HepG2 (cell line): Measurements from ENCODE around the gene CLEC20A. TPM values are rescaled to one million over a fixed set of nuclear protein-coding genes. Genes with fewer than 3 reads are reported as not detected.
A peak's percentile ranks its signal among the peaks of the same experiment; 100 is the strongest.

Experiments used
- ATAC-seq: fragments of 200-7000 bp; cut with Tn5 transposase; 3 replicates; pipeline ENCODE4 v1.9.1; 2020; ENCODE audit warnings: mild to moderate bottlenecking, moderate library complexity
- BruUV-seq: library from RNA; stranded (reverse); fragments of 400-500 nt; replicated peaks from 2 replicates; lab custom pipeline; 2021; lab: Mats Ljungman, UMichigan
- CTCF ChIA-PET: fragments of 300-600 bp; formaldehyde crosslinking; extraction: SDS; loops from one replicate; lab custom pipeline; 2021; ENCODE audit warnings: low total read pairs, inconsistent platforms, low intra/inter-chr PET ratio; lab: Yijun Ruan, JAX
- POLR2A ChIA-PET: fragments of 350-600 bp; sonication (Branson Sonifier 250); formaldehyde crosslinking; loops from one replicate; lab custom pipeline; 2020; ENCODE audit warnings: antibody characterized with exemption, inconsistent platforms; lab: Yijun Ruan, JAX
- DNase-seq: peaks from one replicate; pipeline ENCODE4 v3.0.0-alpha.2; 2015; ENCODE audit warnings: low spot score
- FAIRE-seq: peaks from 3 replicates; lab custom pipeline; 2011; peaks lifted over from hg19 to GRCh38; lab: Jason Lieb, UNC
- H2AFZ ChIP-seq: one replicate; pipeline ENCODE4 v1.6.1; 2011; ENCODE audit warnings: low read length, inconsistent platforms
- H3K27ac ChIP-seq: fragments of 300-600 bp; 3 replicates; pipeline ENCODE4 v1.8.0; 2011; ENCODE audit warnings: mixed run types, mild to moderate bottlenecking, mixed read lengths, low read length, inconsistent platforms; ENCODE audit not compliant: insufficient read depth; ENCODE audit errors: extremely low read length
- H3K27me3 ChIP-seq, 2 experiments: fragments of 200-600 bp in 1 of 2; 2 replicates in 1 of 2; 3 replicates in 1 of 2; pipeline versions ENCODE4 v1.6.0 to v1.8.0; 2011; ENCODE audit warnings: low read length in 2 of 2, mild to moderate bottlenecking in 2 of 2, moderate library complexity in 2 of 2, inconsistent platforms in 1 of 2; ENCODE audit not compliant: insufficient read depth in 2 of 2, control insufficient read depth in 1 of 2
- H3K36me3 ChIP-seq, 2 experiments: fragments of 200-600 bp in 1 of 2; replicated peaks in 1 of 2; 2 replicates in 1 of 2; 3 replicates in 1 of 2; pipeline versions ENCODE4 v1.5.1 to v1.8.0; 2011; ENCODE audit warnings: low read length in 2 of 2, inconsistent platforms in 1 of 2; ENCODE audit not compliant: insufficient read depth in 2 of 2, control insufficient read depth in 1 of 2
- H3K4me1 ChIP-seq: 2 replicates; pipeline ENCODE4 v1.5.1; 2012; ENCODE audit warnings: low read length, inconsistent platforms; ENCODE audit not compliant: insufficient read depth
- H3K4me2 ChIP-seq: 2 replicates; pipeline ENCODE4 v1.6.0; 2011; ENCODE audit warnings: low read depth, low read length, inconsistent platforms
- H3K4me3 ChIP-seq, 3 experiments: fragments of 200-600 bp in 1 of 3; sonication (generic), shearing (Covaris generic) in 1 of 3; replicated peaks in 1 of 3; 2 replicates each; pipeline ENCODE4 v1.5.1; 2011 to 2016; ENCODE audit warnings: low read length in 3 of 3, inconsistent platforms in 2 of 3, low read depth in 2 of 3, mild to moderate bottlenecking in 2 of 3, control low read depth in 1 of 3, mixed read lengths in 1 of 3; ENCODE audit not compliant: insufficient read depth in 1 of 3
- H3K79me2 ChIP-seq: one replicate; pipeline ENCODE4 v1.6.1; 2011; ENCODE audit warnings: low read length, inconsistent platforms; ENCODE audit not compliant: insufficient read depth
- H3K9ac ChIP-seq: 2 replicates; pipeline ENCODE4 v1.6.0; 2011; ENCODE audit warnings: mild to moderate bottlenecking, low read depth, low read length, inconsistent platforms; ENCODE audit not compliant: insufficient read depth
- H3K9me3 ChIP-seq: 2 replicates; pipeline ENCODE4 v1.5.1; 2012; ENCODE audit warnings: mild to moderate bottlenecking, low read length
- H4K20me1 ChIP-seq: 2 replicates; pipeline ENCODE4 v1.6.0; 2011; ENCODE audit warnings: inconsistent platforms, mild to moderate bottlenecking, low read length, moderate library complexity; ENCODE audit not compliant: insufficient read depth
- PHB2 ChIP-seq: fragments of 450-650 bp; IDR thresholded peaks from 2 replicates; pipeline ENCODE4 v1.6.1; 2018; ENCODE audit not compliant: partially characterized antibody
- ZNF263 ChIP-seq: sonication (generic); formaldehyde crosslinking; IDR thresholded peaks from 2 replicates; pipeline ENCODE4 v1.4.0; 2020; ENCODE audit warnings: missing genetic modification reagents
- WGBS: methylation state at CpG from one replicate; pipeline ENCODE4 v1.1.6; 2017; ENCODE audit warnings: low lambda C conversion rate; 5-methylcytosine and 5-hydroxymethylcytosine counted together
- in situ Hi-C: cut with HindIII; loops from 2 replicates; pipeline ENCODE4 v1.10.0; 2017; ENCODE audit warnings: low pct_unique_long_range_greater_than_20kb; ENCODE audit not compliant: extremely low pct_ligation_motif_present
- intact Hi-C: fragments of 100-400 bp; cut with micrococcal nuclease; formaldehyde crosslinking; loops from one replicate; pipeline ENCODE4 v1.10.0; 2022; ENCODE audit not compliant: unreplicated experiment
- polyA plus RNA-seq, 8 experiments: library from polyadenylated mRNA; depleted of rRNA in 3 of 8; stranded (reverse) in 7 of 8; unstranded in 1 of 8; fragments of >200 nt; fragmentation: Illumina TruSeq in 4 of 8; extraction: Trizol in 4 of 8; gene quantifications; 2 replicates each; pipeline versions ENCODE4 v1.2.1 to v1.2.3, GENCODE V29; 2011 to 2016; ENCODE audit warnings: low read depth in 4 of 8, missing spikeins in 1 of 8, mixed read lengths in 1 of 8; ENCODE audit not compliant: insufficient read depth in 1 of 8
- total RNA-seq, 5 experiments: library from RNA; depleted of rRNA; stranded (reverse); fragments of >200 nt; fragmentation: Illumina TruSeq; extraction: Trizol; gene quantifications; 2 replicates each; pipeline ENCODE4 v1.2.3, GENCODE V29; 2016; ENCODE audit warnings: low read depth in 1 of 5
- TF ChIP-seq, protein P1 (sequence below): sonication (generic); formaldehyde crosslinking; IDR thresholded peaks from 2 replicates; pipeline ENCODE4 v1.5.0; 2020; ENCODE audit warnings: mild to moderate bottlenecking, missing genetic modification reagents
- TF ChIP-seq, protein P2 (sequence below): sonication (generic); formaldehyde crosslinking; IDR thresholded peaks from 2 replicates; pipeline ENCODE4 v1.5.0; 2020; ENCODE audit warnings: missing genetic modification reagents

The CLEC20A gene
- total and polyA plus RNA-seq, 2 of the 13 experiments (the other 11 are each of a cell fraction or from before 2014, with no cell fraction given): not detected

DNA sequence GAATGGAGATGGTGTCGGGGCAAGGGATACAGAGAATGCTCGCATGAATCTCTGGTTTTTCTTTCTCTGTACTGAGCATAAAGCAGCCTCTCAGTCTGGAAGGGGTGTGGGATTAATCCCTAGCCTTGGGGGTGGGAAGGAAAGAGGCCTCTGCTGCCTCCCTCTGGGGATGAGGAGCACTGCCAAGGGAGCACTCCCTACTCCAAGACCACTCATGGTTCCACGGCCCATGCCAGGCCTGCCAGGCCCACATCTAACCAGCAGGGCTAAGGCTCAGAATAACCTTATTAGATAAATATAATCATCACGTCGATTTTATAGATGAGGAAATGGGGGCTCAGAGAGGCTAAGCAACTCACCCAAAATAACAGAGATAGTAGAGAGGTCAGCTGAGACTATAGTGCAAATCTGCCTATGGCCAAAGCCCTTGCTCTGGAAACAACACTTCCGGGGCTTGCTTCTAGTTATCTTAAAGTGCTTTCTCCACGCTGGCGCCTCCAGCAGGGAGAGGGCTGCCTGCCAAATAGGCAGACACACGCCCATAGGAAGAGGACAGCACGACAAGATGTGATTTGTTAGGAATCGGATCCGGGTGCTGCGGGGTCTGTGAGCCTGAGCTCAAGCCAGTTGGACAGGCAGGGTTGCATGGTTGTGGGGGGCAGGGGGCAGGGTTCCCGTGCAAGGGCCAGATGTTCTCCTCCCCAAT, 16.7 kb upstream of the CLEC20A start:
- Histone ChIP-seq H3K27ac (no peak overlapping the region), H3K4me2 (no peak overlapping the region), H3K9me3 (no peaks in the 10 kb centered on the region), H2AFZ (no peak overlapping the region), H3K36me3 (no peaks in the 10 kb centered on the region), H3K79me2 (no peaks in the 10 kb centered on the region), H3K4me1 (0 out of 2 replicates have a peak, but pooled peaks cover 11% of the 10 kb centered on the region), H3K27me3 (peaks cover 0 to 15% of the 10 kb centered on the region in 2 experiments; a peak in 3 of 5 replicates), H4K20me1 (no peaks in the 10 kb centered on the region), H3K9ac (no peak overlapping the region), H3K4me3 (no peak overlapping the region)
- ATAC-seq (peak; percentile 39), DNase-seq (no peak), FAIRE-seq (no peak)
- TF ChIP-seq ZNF263 (CRISPR knock-in tag): peak; percentile 98
- TF ChIP-seq, protein P1, sequence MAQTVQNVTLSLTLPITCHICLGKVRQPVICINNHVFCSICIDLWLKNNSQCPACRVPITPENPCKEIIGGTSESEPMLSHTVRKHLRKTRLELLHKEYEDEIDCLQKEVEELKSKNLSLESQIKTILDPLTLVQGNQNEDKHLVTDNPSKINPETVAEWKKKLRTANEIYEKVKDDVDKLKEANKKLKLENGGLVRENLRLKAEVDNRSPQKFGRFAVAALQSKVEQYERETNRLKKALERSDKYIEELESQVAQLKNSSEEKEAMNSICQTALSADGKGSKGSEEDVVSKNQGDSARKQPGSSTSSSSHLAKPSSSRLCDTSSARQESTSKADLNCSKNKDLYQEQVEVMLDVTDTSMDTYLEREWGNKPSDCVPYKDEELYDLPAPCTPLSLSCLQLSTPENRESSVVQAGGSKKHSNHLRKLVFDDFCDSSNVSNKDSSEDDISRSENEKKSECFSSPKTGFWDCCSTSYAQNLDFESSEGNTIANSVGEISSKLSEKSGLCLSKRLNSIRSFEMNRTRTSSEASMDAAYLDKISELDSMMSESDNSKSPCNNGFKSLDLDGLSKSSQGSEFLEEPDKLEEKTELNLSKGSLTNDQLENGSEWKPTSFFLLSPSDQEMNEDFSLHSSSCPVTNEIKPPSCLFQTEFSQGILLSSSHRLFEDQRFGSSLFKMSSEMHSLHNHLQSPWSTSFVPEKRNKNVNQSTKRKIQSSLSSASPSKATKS: no peak
- TF ChIP-seq, protein P2, sequence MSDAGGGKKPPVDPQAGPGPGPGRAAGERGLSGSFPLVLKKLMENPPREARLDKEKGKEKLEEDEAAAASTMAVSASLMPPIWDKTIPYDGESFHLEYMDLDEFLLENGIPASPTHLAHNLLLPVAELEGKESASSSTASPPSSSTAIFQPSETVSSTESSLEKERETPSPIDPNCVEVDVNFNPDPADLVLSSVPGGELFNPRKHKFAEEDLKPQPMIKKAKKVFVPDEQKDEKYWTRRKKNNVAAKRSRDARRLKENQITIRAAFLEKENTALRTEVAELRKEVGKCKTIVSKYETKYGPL (CRISPR knock-in tag): no peak
- TF ChIP-seq PHB2: no peak
- intact Hi-C loops: no loop called here
- BruUV-seq: no TSS peak
- 52% methylated on average over 14 of the region's 14 CpGs for WGBS
- CTCF ChIA-PET: no interaction called here
- POLR2A ChIA-PET: no interaction called here
- in situ Hi-C loops: no loop called here
